Right atrium auricular region (tissue), 2 donors: ENCODE measurements around the gene COMT. TPM values are rescaled to one million over a fixed set of nuclear protein-coding genes. Genes with fewer than 3 reads are reported as not detected.
A peak's percentile ranks its signal among the peaks of the same experiment; 100 is the strongest.
"Not testable (repeated sequence)": the region's sequence is repeated elsewhere in the genome, so short reads cannot be mapped to it uniquely, and the experiment has no call there.

ENCODE experiments used
- DNase-seq: peaks from one replicate; pipeline ENCODE4 v3.0.0-alpha.2; 2019; ENCODE audit warnings: low spot score
- H3K27ac ChIP-seq, 2 donors: fragments of 200-600 bp; sonication (generic); 1 replicate in 1 of 2; 2 replicates in 1 of 2; pipeline ENCODE4 v1.5.1; 2016 to 2019
- H3K27me3 ChIP-seq, 2 donors: fragments of 200-600 bp; sonication (generic); one replicate each; pipeline versions ENCODE4 v1.5.1 to v1.6.0; 2017 to 2019
- H3K36me3 ChIP-seq: fragments of 200-600 bp; sonication (generic); one replicate; pipeline ENCODE4 v1.5.1; 2016
- H3K4me1 ChIP-seq, 2 donors: fragments of 200-600 bp; sonication (generic); one replicate each; pipeline versions ENCODE4 v1.5.1 to v1.6.0; 2017 to 2019
- H3K4me3 ChIP-seq, 2 donors: fragments of 200-600 bp; sonication (generic); 1 replicate in 1 of 2; 2 replicates in 1 of 2; pipeline ENCODE4 v1.5.1; 2017 to 2019; ENCODE audit warnings: mild to moderate bottlenecking in 1 of 2, moderate library complexity in 1 of 2
- H3K9me3 ChIP-seq, 2 donors: fragments of 200-600 bp; sonication (generic); one replicate each; pipeline ENCODE4 v1.5.1; 2019
- CTCF ChIP-seq, 2 donors: fragments of 200-600 bp; sonication (generic); IDR thresholded peaks; one replicate each; pipeline ENCODE4 v1.5.1; 2019; ENCODE audit warnings: antibody characterized with exemption in 2 of 2
- total RNA-seq, 2 donors: library from RNA; depleted of rRNA; stranded (reverse); fragments of >200 nt; gene quantifications; one replicate each; pipeline ENCODE4 v1.1.0, GENCODE V29; 2016

The COMT gene
- total RNA-seq, 2 donors from 2014 or later: 142 to 195 TPM

DNA sequence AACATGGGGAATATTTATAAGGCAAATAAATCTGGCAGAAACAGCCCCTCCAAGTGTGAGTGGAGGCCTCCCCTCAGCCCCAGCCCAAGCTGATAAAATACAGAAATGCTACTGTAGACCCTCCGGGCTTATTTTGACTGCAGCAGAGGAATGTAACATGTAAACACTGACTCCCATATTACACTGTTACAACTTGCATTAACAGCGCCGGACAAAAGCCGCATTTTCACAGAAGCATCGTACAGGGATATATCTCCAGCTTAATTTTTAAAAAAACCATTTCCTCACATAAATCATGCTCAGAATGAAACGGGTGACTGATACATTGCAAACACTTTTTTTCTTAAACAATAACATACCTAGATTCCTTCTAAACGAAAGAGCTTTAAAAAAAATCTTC is 36.6 kb upstream of the COMT start:
- no peak for TF ChIP-seq CTCF (IDR thresholded peaks at IDR 0.05)
- Histone ChIP-seq H3K27me3 (no peaks in the 10 kb centered on the region), H3K36me3 (no peaks in the 10 kb centered on the region), H3K9me3 (no peaks in the 10 kb centered on the region), H3K4me3 (no peak overlapping the region), H3K27ac (no peak overlapping the region), H3K4me1 (no peaks in the 10 kb centered on the region)
- DNase-seq: no peak

GRCh38 chr22:19905347-19906276 is 36.0 kb upstream of the COMT start:
- no peak for TF ChIP-seq CTCF (IDR thresholded peaks at IDR 0.05)
- no peaks in the 10 kb centered on the region for H3K27me3 ChIP-seq
- DNase-seq: no peak
- no peak overlapping the region for H3K27ac ChIP-seq
- H3K9me3 ChIP-seq: no peaks in the 10 kb centered on the region
- no peak overlapping the region for H3K4me3 ChIP-seq
- no peaks in the 10 kb centered on the region for H3K36me3 ChIP-seq
- no peaks in the 10 kb centered on the region for H3K4me1 ChIP-seq

GRCh38 chr22:19906864-19907263 is 34.7 kb upstream of the COMT start:
- H3K36me3 ChIP-seq, H3K4me1 ChIP-seq, DNase-seq, H3K27ac ChIP-seq, H3K27me3 ChIP-seq, H3K4me3 ChIP-seq, H3K9me3 ChIP-seq: not testable (repeated sequence)

DNA sequence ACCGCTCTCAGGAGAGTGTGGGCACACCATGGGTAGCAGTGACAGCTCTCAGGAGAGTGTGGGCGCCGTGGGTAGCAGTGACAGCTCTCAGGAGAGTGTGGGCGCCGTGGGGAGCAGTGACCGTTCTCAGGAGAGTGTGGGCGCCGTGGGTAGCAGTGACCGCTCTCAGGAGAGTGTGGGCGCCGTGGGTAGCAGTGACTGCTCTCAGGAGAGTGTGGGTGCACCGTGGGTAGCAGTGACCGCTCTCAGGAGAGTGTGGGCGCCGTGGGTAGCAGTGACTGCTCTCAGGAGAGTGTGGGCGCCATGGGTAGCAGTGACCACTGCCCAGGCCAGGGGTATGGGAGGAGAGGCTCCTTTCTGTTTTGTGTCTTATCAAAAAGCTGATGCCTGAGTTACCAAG is 33.7 kb upstream of the COMT start:
- not testable (repeated sequence) for DNase-seq, H3K27ac ChIP-seq, H3K9me3 ChIP-seq, H3K4me1 ChIP-seq, H3K27me3 ChIP-seq, H3K4me3 ChIP-seq, H3K36me3 ChIP-seq

- Histone ChIP-seq H3K36me3 (peaks cover 14% of the 10 kb centered on the region), H3K4me1 (no peaks in the 10 kb centered on the region), H3K9me3 (no peaks in the 10 kb centered on the region), H3K27me3 (no peaks in the 10 kb centered on the region), H3K4me3 (no peak overlapping the region), H3K27ac (no peak overlapping the region)
- TF ChIP-seq CTCF (IDR thresholded peaks at IDR 0.05): peak; percentile 76 to 87
- DNase-seq: peak; percentile 85
These were observed 32.0 kb upstream of the COMT start for GRCh38 chr22:19909350-19910179.

DNA sequence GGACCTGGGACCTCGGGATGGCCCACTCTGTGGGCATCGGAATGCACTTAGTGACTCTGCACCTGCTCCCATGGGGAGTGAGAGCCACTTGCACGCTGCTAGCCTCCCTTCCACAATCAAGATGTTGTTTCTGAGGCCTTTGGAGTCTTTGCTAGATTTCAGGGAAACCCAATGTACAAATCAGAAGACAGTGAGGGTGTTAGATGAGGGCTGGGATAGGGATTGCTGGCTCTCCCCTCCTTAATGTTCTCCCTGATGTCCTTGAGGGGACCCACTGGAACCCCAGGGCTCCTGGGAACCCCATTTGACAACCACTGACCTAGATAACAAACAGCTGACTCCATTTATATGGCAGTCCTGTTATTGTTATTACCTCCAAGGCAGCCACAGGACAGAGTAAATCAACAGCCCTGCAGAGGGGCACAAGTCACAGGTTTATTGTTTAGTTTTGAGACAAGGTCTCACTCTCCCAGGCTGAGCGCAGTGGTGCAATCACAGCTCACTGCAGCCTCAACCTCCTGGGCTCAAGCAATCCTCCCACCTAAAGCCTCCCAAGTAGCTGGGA is 31.3 kb upstream of the COMT start:
- Histone ChIP-seq H3K27me3 (no peaks in the 10 kb centered on the region), H3K9me3 (no peaks in the 10 kb centered on the region), H3K36me3 (peaks cover 21% of the 10 kb centered on the region), H3K27ac (no peak overlapping the region), H3K4me3 (no peak overlapping the region), H3K4me1 (no peaks in the 10 kb centered on the region)
- no peak for DNase-seq
- TF ChIP-seq CTCF (IDR thresholded peaks at IDR 0.05): peak in 1 of 2 donors; percentile 10
